GM19397 (cell line): ENCODE results near the gene HSD17B2.

ENCODE experiments used
- ATAC-seq: cut with Tn5 transposase; IDR thresholded peaks from one replicate; pipeline ENCODE4 v1.9.1; 2021; ENCODE audit warnings: mild to moderate bottlenecking, moderate library complexity; ENCODE audit not compliant: unreplicated experiment

The HSD17B2 gene

DNA sequence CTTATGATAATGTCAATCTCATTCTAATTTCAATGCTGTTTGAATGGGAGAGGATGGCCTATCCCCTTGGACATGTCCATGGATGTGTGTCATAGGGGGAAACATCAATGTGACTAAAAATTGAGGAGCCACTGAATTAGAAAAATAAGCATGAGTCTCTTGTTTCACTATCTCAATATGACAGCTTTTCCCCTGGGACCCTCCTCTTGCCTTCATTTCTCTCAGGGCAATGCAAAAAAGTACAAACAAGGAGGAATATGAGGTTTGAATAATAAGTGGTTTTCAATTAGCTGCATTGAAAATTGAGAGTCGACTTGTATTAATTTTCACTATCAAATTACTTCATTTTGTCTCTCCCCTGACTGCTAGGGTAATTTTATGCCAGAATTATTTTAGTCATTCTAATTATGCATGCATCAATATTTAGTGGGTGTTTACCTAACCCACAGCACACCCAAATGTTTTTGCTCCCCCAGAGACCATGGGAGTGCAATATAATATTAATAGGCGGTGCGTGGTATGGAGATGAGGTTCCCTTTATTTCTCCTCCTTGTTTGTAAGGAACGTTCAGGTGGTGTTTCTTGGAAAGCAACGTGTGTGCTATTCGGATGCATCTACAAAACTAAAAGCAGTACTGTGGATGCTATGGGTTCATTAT, 17.0 kb upstream of the HSD17B2 start:
- no peak for ATAC-seq

DNA sequence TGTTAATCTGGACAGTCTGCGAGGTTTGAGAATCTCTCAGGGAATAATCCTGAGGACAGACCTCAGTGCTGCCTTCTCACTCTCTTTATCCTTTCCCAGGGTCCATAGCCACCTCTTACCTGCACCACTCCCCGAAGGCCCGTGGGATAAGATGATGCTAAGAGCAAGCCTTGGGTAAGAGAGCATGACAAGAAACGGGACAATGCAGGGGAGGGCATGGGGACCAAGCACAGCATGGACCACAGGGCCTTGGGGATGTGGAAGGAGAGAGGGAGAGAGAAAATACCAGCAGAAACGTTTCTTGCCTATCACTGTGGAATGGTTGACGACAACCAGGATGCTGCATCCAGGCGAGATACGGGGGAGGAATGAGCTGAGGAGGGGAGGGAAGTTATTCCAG, 15.5 kb upstream of the HSD17B2 start:
- ATAC-seq: no peak

DNA sequence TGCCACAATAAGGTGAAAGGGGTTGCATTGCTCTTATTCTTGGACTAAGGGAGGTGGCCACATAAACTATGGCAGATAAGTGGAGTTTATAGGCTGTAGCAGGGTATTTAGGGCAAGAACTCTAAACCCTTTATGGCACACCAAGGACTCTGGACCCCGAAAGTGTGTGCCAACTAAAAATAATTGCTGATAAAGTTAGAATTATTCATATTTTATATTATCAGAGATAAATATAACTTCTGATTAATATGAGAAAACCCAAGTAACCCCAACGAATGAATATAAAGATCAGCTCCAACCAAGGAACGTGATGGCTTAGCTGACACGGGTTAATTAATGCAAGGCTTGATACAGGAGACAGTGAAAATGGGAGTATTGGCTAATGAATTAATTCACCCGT, 15.0 kb upstream of the HSD17B2 start:
- ATAC-seq: no peak

DNA sequence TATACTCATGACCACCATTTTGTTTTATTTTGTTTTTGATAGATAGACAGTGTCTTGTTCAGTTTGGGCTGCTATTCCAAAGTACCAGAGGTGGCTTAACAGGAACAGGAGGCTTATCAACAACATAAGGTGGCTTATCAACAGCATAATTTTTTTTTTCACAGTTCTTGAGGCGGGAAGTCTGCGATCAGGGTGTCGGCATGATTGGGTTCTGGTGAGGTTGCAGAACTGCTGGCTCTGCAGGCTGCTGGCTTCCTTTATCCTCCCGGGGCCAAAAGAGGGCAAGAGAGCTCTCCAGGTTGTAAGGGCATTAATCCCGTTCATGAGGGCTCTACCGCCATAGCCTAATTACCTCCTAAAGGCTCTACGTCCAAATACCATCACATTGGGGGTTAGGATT, 11.8 kb upstream of the HSD17B2 start:
- no peak for ATAC-seq

DNA sequence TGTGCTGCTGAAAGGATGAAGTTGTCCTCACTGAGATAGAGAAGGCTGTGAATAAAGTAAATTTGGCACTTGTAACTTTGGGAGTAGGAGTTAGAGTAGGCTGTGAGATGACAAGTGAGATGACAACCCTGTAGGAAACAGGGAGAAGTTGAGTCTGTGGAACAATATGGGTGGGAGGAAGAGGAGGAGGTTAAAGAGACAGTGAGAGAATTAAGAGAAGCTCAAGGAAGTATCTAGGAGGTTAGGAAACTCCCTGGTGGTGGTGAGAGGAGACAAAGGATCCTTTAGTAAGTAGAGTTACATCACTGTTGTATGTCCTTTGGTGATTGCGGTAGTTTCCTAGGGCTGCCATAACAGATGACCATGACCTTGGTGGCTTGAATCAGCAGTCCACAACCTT, 10.7 kb upstream of the HSD17B2 start:
- ATAC-seq: no peak

DNA sequence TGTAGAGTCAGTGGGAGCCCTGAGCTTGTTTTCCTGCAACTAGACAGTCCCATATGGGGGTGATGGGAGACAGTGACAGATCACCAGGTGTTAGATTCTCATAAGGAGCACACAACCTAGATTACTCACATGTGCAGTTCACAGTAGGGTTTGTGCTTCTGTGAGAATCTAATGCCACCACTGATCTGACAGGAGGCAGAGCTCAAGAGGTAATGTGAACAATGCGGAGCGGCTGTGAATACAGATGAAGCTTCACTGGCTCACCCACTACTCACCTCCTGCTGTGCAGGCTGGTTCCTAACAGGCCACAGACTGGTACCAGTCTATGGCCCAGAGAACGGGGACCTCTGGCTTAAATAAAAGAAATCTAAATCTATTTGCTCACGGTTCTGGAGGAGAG, 10.2 kb upstream of the HSD17B2 start:
- ATAC-seq: no peak

DNA sequence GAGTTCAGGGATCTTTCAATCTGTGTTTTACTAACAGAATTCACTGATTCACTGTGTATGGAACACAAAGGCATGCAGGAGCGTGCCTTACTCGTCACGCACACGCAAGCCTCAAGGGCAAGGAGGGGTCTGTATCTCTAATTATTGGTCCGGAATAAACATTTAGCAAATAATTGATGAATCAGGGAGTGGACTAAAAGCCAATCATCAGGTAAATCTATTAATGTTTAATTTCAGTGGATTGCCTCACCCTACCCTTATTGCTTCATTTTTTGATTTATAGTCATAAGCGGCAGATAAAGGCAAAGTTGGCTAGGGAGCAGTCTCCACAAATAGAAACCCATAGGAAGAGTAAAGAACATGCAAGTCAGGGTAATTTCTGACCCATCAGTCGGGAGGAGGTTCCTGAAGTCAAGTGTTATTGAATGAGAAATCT, 7.4 kb upstream of the HSD17B2 start:
- ATAC-seq: no peak

DNA sequence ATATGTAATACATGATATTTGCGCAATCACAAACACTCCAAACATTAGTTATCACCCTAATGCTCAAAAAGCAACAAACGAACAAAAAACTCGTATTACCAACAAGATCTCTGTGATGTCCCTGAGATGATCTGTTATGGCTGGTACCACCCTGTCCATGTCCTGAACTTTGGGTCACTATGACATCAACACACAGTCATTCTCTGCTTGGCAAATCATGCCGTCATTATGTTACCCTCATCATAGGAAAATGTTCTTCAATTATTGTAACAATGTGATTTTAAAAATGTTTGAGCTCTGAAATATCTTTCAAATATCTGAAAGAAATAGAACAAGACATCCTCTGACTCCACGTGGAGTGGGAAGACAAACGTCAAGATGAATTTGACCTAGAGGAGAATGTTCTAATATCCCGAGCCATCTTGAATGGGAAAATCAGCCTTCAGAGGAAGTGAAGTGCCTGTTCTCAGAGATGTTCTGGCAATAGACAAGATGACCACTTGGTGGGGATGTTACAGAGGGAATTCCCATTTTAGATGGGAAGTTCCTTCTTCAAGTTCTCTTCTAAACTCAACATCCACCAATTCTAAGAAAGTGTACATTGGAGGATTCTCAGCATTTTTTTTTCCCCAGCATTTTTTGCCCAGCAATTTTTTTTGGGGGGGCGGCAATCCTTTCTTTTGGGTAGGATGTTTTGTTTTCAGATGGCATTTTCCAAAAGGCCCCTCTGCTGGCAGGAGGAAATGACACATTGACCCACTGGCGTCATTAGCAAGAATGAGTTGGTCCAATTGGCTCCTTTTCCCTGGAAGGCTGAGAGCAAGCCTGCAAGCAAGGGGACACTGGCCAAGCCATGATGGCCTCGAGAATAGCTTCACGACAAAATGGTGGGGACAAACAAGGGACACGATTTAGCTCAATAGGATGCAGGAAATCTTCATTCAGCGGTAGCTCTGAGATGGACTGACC, 3.7 kb upstream of the HSD17B2 start:
- ATAC-seq: no peak

DNA sequence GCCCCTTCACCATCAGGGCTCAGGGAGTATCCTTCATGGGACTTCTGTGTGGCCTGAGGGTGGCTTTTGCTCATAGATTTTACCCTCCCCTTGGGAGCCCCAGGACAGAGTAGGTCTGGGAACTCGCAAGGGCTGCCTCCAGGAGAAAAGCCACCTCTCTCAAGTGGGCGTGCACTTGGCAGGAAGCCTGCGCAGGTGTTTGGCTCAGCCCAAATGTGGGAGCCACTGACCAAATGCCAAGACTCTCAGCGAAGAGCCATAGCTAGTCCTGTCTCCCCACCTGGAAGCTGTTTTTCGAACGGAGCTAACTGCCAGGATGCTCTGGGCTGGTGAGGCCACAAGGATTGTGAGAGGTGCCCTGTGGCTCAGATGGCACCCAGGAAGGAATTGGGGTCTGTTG, 2.0 kb upstream of the HSD17B2 start:
- no peak for ATAC-seq

DNA sequence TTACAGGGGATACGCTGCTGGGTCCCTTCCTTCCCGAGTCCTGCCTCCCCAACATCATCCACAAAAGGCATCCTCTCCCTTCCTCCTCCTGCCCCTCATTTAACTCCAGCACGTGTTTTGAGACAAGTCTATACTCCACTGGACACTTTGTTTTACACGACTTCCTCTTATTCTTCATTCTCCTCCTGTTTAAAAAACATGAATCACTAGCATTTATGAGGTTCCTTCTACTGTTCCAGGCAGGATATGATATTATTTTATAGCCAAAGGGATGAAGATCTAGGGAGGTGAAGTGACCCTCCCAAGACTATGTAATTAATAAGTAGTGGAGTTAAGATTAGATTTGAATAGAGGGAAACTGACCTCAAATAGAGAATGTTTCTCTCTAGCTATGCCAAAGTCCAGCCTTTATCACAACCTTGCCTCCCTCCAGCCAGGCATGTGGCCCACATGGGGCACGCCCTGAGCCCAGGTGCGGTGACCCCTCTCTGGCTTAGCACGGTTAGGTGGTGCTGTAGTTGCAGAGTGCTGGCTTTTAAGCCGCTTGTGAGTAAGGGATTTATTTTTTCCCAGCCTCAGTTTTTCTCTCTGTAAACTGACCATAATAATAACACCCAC, 1.3 kb upstream of the HSD17B2 start:
- no peak for ATAC-seq

DNA sequence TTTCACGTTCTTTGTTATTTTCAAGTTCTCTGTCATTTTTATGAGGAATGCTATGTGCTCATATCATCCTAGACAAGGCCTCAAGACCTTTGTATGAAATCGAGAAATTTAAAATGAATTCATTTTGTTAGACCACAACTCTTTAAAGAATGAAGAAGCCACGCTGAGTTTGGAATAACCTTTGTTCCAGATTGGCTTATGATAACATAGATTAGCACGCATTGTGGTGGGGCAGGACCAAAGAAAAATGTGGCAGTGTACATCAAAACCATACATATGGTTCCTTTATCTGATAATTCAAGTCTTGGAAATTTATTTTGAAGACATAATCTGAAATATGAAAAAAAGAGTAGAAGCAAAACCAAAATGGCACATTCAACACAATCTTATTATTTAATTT, 2.2 kb downstream of the HSD17B2 start:
- no peak for ATAC-seq

DNA sequence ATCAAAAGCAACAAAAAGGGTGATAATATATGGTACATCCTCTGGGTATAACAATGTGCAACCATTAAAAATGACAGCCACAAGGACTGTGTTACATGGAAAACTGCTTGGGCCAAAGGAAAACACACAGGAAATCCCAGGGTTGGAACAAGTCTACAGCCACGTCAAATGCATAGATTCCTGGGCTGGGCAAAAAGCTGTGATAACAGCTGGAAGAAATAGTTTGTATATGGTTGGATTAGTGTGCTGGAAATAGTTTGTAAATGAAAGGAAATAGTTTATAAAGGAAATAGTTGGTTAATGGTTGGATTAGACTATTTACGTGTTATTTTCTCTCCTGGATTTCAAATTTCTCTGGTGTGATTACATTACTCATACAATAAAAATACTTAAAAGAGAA, 2.6 kb downstream of the HSD17B2 start:
- no peak for ATAC-seq

DNA sequence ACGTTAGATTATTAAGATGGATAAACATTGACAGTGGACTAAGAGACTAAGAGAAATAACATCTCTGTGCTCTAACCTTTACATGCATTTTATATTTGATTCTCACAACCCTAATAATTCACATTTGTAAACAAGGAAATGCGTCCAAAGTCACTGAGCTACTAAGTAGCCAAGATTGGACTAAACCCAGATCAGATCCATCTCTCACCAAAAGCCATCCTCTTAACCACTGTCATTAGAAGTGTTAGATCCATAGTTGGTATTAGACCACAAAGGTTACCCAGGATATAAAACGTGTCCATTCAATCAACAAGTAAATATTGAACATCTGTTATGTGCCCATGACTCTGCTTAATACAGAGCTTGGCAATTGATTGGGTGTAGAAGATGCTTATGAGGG, 5.2 kb downstream of the HSD17B2 start:
- no peak for ATAC-seq

DNA sequence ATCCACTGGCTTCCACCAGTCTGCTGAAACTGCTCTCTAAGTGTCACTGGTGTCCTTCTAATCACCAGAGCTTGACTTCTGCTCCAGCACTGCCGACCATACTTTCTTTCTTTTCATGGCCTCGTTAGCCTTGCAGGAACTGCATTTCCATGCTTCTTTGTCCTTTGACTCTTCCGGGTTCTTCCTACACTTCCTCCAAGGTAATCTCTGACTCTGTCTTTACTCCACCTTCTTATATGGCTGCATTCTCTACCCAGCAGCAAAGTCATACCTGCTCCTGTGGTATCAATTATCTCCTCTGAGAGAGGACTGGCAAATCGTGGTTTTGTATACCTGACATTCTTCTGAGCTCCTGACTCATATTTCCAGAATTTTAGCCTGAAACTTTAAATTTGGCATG, 6.5 kb downstream of the HSD17B2 start:
- no peak for ATAC-seq

DNA sequence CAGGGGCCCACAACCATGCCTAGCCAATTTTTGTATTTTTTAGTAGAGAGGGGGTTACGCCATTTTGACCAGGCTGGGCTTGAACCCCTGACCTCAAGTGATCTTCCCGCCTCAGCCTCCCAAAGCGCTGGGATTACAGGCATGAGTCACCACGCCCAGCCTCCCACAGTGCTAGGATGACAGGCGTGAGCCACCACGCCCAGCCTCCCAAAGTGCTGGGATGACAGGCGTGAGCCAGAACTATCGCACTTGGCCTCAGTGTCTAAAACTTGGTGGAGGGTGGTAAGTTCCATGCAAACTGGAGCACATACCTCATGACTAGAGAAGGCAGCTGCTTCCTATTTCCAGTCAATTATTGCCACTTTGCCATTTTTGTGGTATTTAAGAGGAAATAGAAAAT, 7.1 kb downstream of the HSD17B2 start:
- ATAC-seq: no peak

DNA sequence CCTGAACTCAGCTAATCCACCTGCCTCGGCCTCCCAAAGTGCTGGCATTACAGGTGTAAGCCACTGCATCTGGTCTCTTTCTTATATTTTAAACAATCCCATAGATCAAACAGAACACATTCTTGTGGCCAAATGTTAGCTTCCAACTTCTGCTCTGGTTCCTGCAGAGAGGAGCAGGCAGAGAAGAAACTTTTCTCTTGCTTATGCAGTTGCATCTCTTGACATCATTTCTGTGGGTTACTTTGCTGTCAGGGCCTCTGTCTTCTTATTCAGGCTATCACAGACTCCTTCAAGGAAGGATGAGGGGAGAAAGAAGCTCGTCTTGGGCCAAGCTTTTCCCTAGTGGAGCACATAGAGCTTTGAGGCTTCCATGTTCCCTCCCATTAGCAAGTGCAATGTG, 7.8 kb downstream of the HSD17B2 start:
- no peak for ATAC-seq

DNA sequence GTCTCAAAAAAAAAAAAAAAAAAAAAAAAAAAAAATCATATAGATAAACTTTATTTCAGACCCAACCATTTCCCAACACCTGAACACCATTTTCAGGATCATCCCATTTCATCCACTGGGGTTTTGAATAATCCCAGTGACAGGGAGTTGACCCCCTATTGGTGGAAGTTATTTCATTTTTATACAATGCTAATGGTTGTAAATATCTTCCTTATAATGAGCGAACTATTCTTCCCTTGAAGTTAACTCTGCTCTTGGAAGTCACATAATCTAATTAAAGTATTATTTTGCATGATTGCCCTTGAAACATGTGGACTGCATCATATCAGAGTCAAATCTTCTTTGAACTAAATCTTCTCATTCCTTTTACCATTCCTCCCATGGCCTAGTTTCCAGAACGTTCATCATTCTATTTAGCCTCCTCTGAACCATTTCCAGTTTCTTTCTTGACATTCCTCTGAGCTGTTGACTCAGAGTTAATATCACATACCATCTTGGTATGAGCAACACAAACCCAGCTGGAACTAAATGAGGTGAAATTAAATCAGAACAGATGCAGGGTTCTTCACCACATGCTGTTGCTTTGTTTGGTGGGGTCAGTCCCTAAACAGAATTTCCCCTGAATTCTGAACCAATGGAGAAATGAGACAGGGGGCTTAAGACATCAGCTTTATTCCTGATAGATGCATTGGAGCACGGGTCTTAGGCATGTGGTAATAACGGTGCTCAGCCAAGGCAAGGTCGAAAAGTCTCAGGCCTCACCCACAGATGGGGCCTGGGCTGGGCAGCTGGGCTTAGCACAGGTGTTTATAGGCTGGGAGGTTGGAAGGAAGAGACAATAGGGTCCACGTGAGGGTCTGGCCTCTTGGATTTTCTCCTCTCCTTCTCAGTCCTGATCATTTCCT, 8.9 kb downstream of the HSD17B2 start:
- ATAC-seq: no peak

DNA sequence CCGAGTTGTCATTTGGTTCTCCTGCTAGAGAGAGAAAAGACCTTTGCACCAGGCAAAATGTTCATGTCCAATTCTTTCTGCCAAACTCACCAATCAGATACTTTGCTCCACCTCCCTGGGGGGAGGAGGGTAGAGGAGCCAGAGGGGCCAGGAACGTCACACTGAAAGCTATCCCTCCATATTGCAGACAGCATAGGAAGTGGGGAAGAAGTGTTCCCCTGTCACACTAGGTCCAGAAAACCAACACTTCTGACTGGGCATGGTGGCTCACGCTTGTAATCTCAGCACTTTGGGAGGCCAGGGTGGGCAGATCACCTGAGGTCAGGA, 9.5 kb downstream of the HSD17B2 start:
- no peak for ATAC-seq

DNA sequence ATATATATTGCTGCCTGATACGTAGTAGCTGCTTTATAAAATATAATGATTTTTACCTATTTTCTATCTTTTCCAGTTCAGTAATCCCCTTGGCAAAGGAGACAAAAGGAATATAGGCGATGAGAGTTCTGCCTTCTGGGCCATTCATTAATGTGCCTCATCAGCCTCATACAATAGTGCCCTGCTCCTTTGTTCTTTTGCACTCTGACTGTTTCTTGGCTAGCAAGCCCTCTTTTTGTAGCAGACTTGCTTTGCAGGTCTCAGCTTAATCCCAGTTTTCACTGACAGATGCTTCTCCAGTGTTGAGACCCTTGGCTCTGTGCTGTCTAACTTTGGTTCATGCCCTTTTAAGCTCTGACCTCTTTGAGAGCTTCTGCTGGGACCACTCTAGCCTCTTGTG, 10.4 kb downstream of the HSD17B2 start:
- ATAC-seq: no peak

DNA sequence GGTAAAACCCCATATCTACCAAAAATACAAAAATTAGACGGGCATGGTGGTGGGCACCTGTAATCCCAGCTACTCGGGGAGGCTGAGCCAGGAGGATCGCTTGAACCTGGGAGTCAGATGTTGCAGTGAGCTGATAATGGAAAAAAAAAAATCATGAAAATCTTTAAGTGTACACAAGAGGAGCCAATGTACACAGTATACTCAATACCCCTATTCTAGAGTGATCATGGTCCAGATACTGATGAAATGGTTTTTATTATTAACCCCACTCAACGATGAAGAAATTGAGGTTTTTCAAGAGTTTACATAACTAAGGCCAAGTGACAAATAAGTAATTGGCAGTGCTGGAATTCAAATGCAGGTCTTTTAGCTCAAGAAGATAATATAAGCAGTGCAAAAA, 11.5 kb downstream of the HSD17B2 start:
- ATAC-seq: no peak

DNA sequence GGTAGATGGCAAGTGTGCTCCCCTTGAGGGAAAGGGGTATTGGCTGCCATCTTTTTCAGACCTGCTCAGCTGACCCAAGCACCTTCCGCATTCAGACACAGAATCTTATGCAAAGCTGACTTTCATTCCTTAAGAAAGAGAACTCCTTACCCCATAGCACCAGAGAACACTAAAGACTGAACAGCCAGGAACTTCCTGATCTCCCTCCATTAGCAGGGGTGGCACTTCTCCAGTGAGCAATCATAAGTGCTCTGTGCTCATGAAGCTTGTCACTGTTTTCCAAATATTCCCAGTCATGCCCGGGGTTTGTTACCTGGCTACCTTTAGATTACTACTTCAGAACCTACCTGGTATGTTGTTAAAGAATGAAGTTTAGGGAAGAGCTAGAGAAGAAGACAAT, 11.9 kb downstream of the HSD17B2 start:
- ATAC-seq: no peak
